PC-9 (cell line): ENCODE results near the gene TSPAN3. TPM values are rescaled to one million over a fixed set of nuclear protein-coding genes. Genes with fewer than 3 reads are reported as not detected.

Experiments
- BruUV-seq: library from RNA; stranded (reverse); fragments of 400-500 nt; replicated peaks from 2 replicates; lab custom pipeline; 2021; lab: Mats Ljungman, UMichigan
- CTCF ChIA-PET: fragments of 300-600 bp; sonication (Branson Sonifier 250); formaldehyde crosslinking; loops from one replicate; lab custom pipeline; 2022; ENCODE audit warnings: antibody characterized with exemption; lab: Charles Lee
- POLR2A ChIA-PET: fragments of 300-600 bp; sonication (Branson Sonifier 250); formaldehyde crosslinking; loops from one replicate; lab custom pipeline; 2022; ENCODE audit warnings: antibody characterized with exemption; ENCODE audit not compliant: unreplicated experiment; lab: Charles Lee
- DNase-seq, 2 experiments: peaks; one replicate each; pipeline versions ENCODE4 v3.0.0 to v3.0.0-alpha.2; 2015 to 2022; ENCODE audit warnings: mixed read lengths in 1 of 2
- H2AFZ ChIP-seq: fragments of 200-600 bp; sonication (generic); 2 replicates; pipeline ENCODE4 v1.8.1; 2017; ENCODE audit warnings: antibody characterized with exemption
- H3F3A ChIP-seq: fragments of 200-600 bp; sonication (generic); 2 replicates; pipeline ENCODE4 v1.8.1; 2017; ENCODE audit warnings: antibody characterized with exemption, mild to moderate bottlenecking, low read depth; ENCODE audit not compliant: insufficient read depth
- H3K27ac ChIP-seq: fragments of 200-600 bp; sonication (generic); 2 replicates; pipeline ENCODE4 v1.6.1; 2016; ENCODE audit warnings: mixed run types
- H3K27me3 ChIP-seq: fragments of 200-600 bp; sonication (generic); 2 replicates; pipeline ENCODE4 v1.6.1; 2016; ENCODE audit warnings: low read depth, mixed run types; ENCODE audit not compliant: insufficient read depth
- H3K36me3 ChIP-seq: fragments of 200-600 bp; sonication (generic); 2 replicates; pipeline ENCODE4 v1.6.1; 2016; ENCODE audit warnings: low read depth, mixed run types
- H3K4me1 ChIP-seq: fragments of 200-600 bp; sonication (generic); replicated peaks from 2 replicates; pipeline ENCODE4 v1.6.1; 2016; ENCODE audit warnings: mixed run types; ENCODE audit not compliant: insufficient read depth
- H3K4me2 ChIP-seq: fragments of 200-600 bp; sonication (generic); 2 replicates; pipeline ENCODE4 v1.6.1; 2017; ENCODE audit warnings: mixed run types
- H3K4me3 ChIP-seq: fragments of 200-600 bp; sonication (generic); 2 replicates; pipeline ENCODE4 v1.6.1; 2016; ENCODE audit warnings: mixed run types
- H3K79me2 ChIP-seq: fragments of 200-600 bp; sonication (generic); 2 replicates; pipeline ENCODE4 v1.6.1; 2017; ENCODE audit warnings: low read depth, mixed run types
- H3K9me2 ChIP-seq: fragments of 200-600 bp; sonication (generic); 2 replicates; pipeline ENCODE4 v1.8.1; 2017; ENCODE audit warnings: mild to moderate bottlenecking; ENCODE audit not compliant: insufficient read depth
- H3K9me3 ChIP-seq: fragments of 200-600 bp; sonication (generic); 2 replicates; pipeline ENCODE4 v1.8.1; 2016; ENCODE audit warnings: low read depth; ENCODE audit not compliant: insufficient read depth
- H4K20me1 ChIP-seq: fragments of 200-600 bp; sonication (generic); 2 replicates; pipeline ENCODE4 v1.8.1; 2017; ENCODE audit not compliant: insufficient read depth
- EZH2 ChIP-seq: fragments of 200-600 bp; sonication (generic); IDR thresholded peaks from 2 replicates; pipeline ENCODE4 v1.8.0; 2017; ENCODE audit warnings: antibody characterized with exemption, low read depth
- intact Hi-C: fragments of 100-400 bp; cut with micrococcal nuclease; formaldehyde crosslinking; loops from one replicate; pipeline ENCODE4 v1.10.0; 2022; ENCODE audit not compliant: unreplicated experiment
- total RNA-seq: library from RNA; stranded (reverse); gene quantifications from 2 replicates; pipeline ENCODE4 v1.2.3, GENCODE V29; 2021
- TF ChIP-seq, protein P1 (sequence below): fragments of 200-600 bp; sonication (generic); conservative IDR thresholded peaks from 2 replicates; pipeline ENCODE4 v1.6.1; 2017; ENCODE audit warnings: mixed run types, antibody characterized with exemption, mild to moderate bottlenecking, moderate library complexity

The TSPAN3 gene
- total RNA-seq, 1 experiment from 2014 or later: 151 TPM

- ChIA-PET POLR2A (no interaction called here), CTCF (no interaction called here)
- TF ChIP-seq, protein P1, sequence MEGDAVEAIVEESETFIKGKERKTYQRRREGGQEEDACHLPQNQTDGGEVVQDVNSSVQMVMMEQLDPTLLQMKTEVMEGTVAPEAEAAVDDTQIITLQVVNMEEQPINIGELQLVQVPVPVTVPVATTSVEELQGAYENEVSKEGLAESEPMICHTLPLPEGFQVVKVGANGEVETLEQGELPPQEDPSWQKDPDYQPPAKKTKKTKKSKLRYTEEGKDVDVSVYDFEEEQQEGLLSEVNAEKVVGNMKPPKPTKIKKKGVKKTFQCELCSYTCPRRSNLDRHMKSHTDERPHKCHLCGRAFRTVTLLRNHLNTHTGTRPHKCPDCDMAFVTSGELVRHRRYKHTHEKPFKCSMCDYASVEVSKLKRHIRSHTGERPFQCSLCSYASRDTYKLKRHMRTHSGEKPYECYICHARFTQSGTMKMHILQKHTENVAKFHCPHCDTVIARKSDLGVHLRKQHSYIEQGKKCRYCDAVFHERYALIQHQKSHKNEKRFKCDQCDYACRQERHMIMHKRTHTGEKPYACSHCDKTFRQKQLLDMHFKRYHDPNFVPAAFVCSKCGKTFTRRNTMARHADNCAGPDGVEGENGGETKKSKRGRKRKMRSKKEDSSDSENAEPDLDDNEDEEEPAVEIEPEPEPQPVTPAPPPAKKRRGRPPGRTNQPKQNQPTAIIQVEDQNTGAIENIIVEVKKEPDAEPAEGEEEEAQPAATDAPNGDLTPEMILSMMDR: no peak
- no peak for TF ChIP-seq EZH2
- Histone ChIP-seq H3K79me2 (peaks cover 87% of the 10 kb centered on the region), H4K20me1 (0 out of 2 replicates have a peak, but pooled peaks cover 7% of the 10 kb centered on the region), H3K27ac (peak overlapping the region; percentile 83), H3K27me3 (no peaks in the 10 kb centered on the region), H3K9me3 (no peaks in the 10 kb centered on the region), H3F3A (peaks cover 58% of the 10 kb centered on the region), H3K4me1 (peaks cover 82% of the 10 kb centered on the region), H3K4me2 (peak overlapping the region; percentile 60), H2AFZ (no peak overlapping the region), H3K9me2 (no peaks in the 10 kb centered on the region), H3K36me3 (no peaks in the 10 kb centered on the region), H3K4me3 (peak overlapping the region; percentile 30; the same call in 1 of the 2 replicates)
- no TSS peak for BruUV-seq
- peak in 1 of 2 experiments; percentile 88 for DNase-seq
- intact Hi-C loops: no loop called here
Observed at GRCh38 chr15:77064539-77065308, 6.2 kb downstream of the TSPAN3 start.

- Histone ChIP-seq H3K4me2 (peak overlapping the region; percentile 60), H3K9me2 (no peaks in the 10 kb centered on the region), H3K27me3 (no peaks in the 10 kb centered on the region), H4K20me1 (0 out of 2 replicates have a peak, but pooled peaks cover 7% of the 10 kb centered on the region), H3K36me3 (no peaks in the 10 kb centered on the region), H3K79me2 (peaks cover 87% of the 10 kb centered on the region), H3K27ac (peak overlapping the region; percentile 83), H3F3A (peaks cover 58% of the 10 kb centered on the region), H2AFZ (no peak overlapping the region), H3K4me3 (peak overlapping the region; percentile 30; the same call in 1 of the 2 replicates), H3K4me1 (peaks cover 76% of the 10 kb centered on the region), H3K9me3 (no peaks in the 10 kb centered on the region)
- ChIA-PET POLR2A (no interaction called here), CTCF (no interaction called here)
- peak in 1 of 2 experiments; percentile 51 for DNase-seq
- intact Hi-C loops: no loop called here
- TF ChIP-seq, protein P1: no peak
- no peak for TF ChIP-seq EZH2
- no TSS peak for BruUV-seq
Observed at GRCh38 chr15:77064063-77064462, 6.8 kb downstream of the TSPAN3 start.

DNA sequence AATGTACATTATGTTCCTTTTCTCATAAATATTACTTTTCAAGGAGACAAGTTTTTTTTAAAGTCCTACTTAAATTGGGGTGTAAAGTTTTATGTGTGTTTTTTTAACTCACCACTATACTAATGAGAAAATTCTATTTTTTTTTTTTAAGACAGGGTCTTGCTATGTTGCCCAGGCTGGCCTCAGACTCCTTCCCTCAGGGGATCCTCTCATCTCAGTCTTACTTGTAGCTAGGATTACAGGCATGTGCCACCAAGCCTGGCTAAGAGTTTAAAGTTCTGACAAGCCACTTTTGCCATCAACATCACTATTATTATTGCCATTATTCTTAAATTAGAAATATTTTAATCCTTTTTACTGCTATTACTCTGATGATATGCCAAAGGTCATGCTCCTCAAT, 7.7 kb downstream of the TSPAN3 start:
- ChIA-PET POLR2A (no interaction called here), CTCF (interaction anchor here (0.7 kb wide), 1 partner anchor 37 kb away, joined by 3 read pairs; no protein-coding TSS in a partner anchor)
- H3K9me2 ChIP-seq: no peaks in the 10 kb centered on the region
- H3K27ac ChIP-seq: peak overlapping the region; percentile 83
- no TSS peak for BruUV-seq
- DNase-seq: no peak
- H2AFZ ChIP-seq: no peak overlapping the region
- peak overlapping the region; percentile 60 for H3K4me2 ChIP-seq
- H3K4me3 ChIP-seq: no peak overlapping the region
- intact Hi-C loops: no loop called here
- peaks cover 84% of the 10 kb centered on the region for H3K79me2 ChIP-seq
- TF ChIP-seq EZH2: no peak
- TF ChIP-seq, protein P1: no peak
- peaks cover 52% of the 10 kb centered on the region for H3F3A ChIP-seq
- H4K20me1 ChIP-seq: 0 out of 2 replicates have a peak, but pooled peaks cover 7% of the 10 kb centered on the region
- no peaks in the 10 kb centered on the region for H3K9me3 ChIP-seq
- H3K36me3 ChIP-seq: no peaks in the 10 kb centered on the region
- H3K27me3 ChIP-seq: no peaks in the 10 kb centered on the region
- peaks cover 69% of the 10 kb centered on the region for H3K4me1 ChIP-seq
